HepG2 (cell line): ENCODE results near the gene ASCC3. TPM values are rescaled to one million over a fixed set of nuclear protein-coding genes. Genes with fewer than 3 reads are reported as not detected.

Experiments used
- ATAC-seq: fragments of 200-7000 bp; cut with Tn5 transposase; 3 replicates; pipeline ENCODE4 v1.9.1; 2020; ENCODE audit warnings: mild to moderate bottlenecking, moderate library complexity
- BruUV-seq: library from RNA; stranded (reverse); fragments of 400-500 nt; replicated peaks from 2 replicates; lab custom pipeline; 2021; lab: Mats Ljungman, UMichigan
- CTCF ChIA-PET: fragments of 300-600 bp; formaldehyde crosslinking; extraction: SDS; loops from one replicate; lab custom pipeline; 2021; ENCODE audit warnings: low total read pairs, inconsistent platforms, low intra/inter-chr PET ratio; lab: Yijun Ruan, JAX
- POLR2A ChIA-PET: fragments of 350-600 bp; sonication (Branson Sonifier 250); formaldehyde crosslinking; loops from one replicate; lab custom pipeline; 2020; ENCODE audit warnings: antibody characterized with exemption, inconsistent platforms; lab: Yijun Ruan, JAX
- DNase-seq: peaks from one replicate; pipeline ENCODE4 v3.0.0-alpha.2; 2015; ENCODE audit warnings: low spot score
- FAIRE-seq: peaks from 3 replicates; lab custom pipeline; 2011; peaks lifted over from hg19 to GRCh38; lab: Jason Lieb, UNC
- H2AFZ ChIP-seq: one replicate; pipeline ENCODE4 v1.6.1; 2011; ENCODE audit warnings: low read length, inconsistent platforms
- H3K27ac ChIP-seq: fragments of 300-600 bp; 3 replicates; pipeline ENCODE4 v1.8.0; 2011; ENCODE audit warnings: mixed run types, mild to moderate bottlenecking, mixed read lengths, low read length, inconsistent platforms; ENCODE audit not compliant: insufficient read depth; ENCODE audit errors: extremely low read length
- H3K27me3 ChIP-seq, 2 experiments: fragments of 200-600 bp in 1 of 2; 2 replicates in 1 of 2; 3 replicates in 1 of 2; pipeline versions ENCODE4 v1.6.0 to v1.8.0; 2011; ENCODE audit warnings: low read length in 2 of 2, mild to moderate bottlenecking in 2 of 2, moderate library complexity in 2 of 2, inconsistent platforms in 1 of 2; ENCODE audit not compliant: insufficient read depth in 2 of 2, control insufficient read depth in 1 of 2
- H3K36me3 ChIP-seq, 2 experiments: fragments of 200-600 bp in 1 of 2; replicated peaks in 1 of 2; 2 replicates in 1 of 2; 3 replicates in 1 of 2; pipeline versions ENCODE4 v1.5.1 to v1.8.0; 2011; ENCODE audit warnings: low read length in 2 of 2, inconsistent platforms in 1 of 2; ENCODE audit not compliant: insufficient read depth in 2 of 2, control insufficient read depth in 1 of 2
- H3K4me1 ChIP-seq: 2 replicates; pipeline ENCODE4 v1.5.1; 2012; ENCODE audit warnings: low read length, inconsistent platforms; ENCODE audit not compliant: insufficient read depth
- H3K4me2 ChIP-seq: 2 replicates; pipeline ENCODE4 v1.6.0; 2011; ENCODE audit warnings: low read depth, low read length, inconsistent platforms
- H3K4me3 ChIP-seq, 3 experiments: fragments of 200-600 bp in 1 of 3; sonication (generic), shearing (Covaris generic) in 1 of 3; replicated peaks in 1 of 3; 2 replicates each; pipeline ENCODE4 v1.5.1; 2011 to 2016; ENCODE audit warnings: low read length in 3 of 3, inconsistent platforms in 2 of 3, low read depth in 2 of 3, mild to moderate bottlenecking in 2 of 3, control low read depth in 1 of 3, mixed read lengths in 1 of 3; ENCODE audit not compliant: insufficient read depth in 1 of 3
- H3K79me2 ChIP-seq: one replicate; pipeline ENCODE4 v1.6.1; 2011; ENCODE audit warnings: low read length, inconsistent platforms; ENCODE audit not compliant: insufficient read depth
- H3K9ac ChIP-seq: 2 replicates; pipeline ENCODE4 v1.6.0; 2011; ENCODE audit warnings: mild to moderate bottlenecking, low read depth, low read length, inconsistent platforms; ENCODE audit not compliant: insufficient read depth
- H3K9me3 ChIP-seq: 2 replicates; pipeline ENCODE4 v1.5.1; 2012; ENCODE audit warnings: mild to moderate bottlenecking, low read length
- H4K20me1 ChIP-seq: 2 replicates; pipeline ENCODE4 v1.6.0; 2011; ENCODE audit warnings: inconsistent platforms, mild to moderate bottlenecking, low read length, moderate library complexity; ENCODE audit not compliant: insufficient read depth
- GTF3A ChIP-seq: sonication (generic); formaldehyde crosslinking; conservative IDR thresholded peaks from 2 replicates; pipeline ENCODE4 v1.4.0; 2020; ENCODE audit warnings: mild to moderate bottlenecking, missing genetic modification reagents
- HOMEZ ChIP-seq: IDR thresholded peaks from 2 replicates; pipeline ENCODE4 v1.6.1; 2016; ENCODE audit warnings: low read depth
- LCORL ChIP-seq, 2 experiments: fragments of 450-650 bp in 1 of 2; sonication (generic) in 1 of 2; formaldehyde crosslinking in 1 of 2; IDR thresholded peaks; 2 replicates each; pipeline versions ENCODE4 v1.5.0 to v1.6.1; 2017 to 2020; ENCODE audit warnings: antibody characterized with exemption in 1 of 2, missing genetic modification reagents in 1 of 2
- REPIN1 ChIP-seq: sonication (generic); formaldehyde crosslinking; IDR thresholded peaks from 2 replicates; pipeline ENCODE4 v1.8.0; 2022; ENCODE audit warnings: missing genetic modification reagents, low read depth, mild to moderate bottlenecking, borderline replicate concordance
- ZNF251 ChIP-seq: sonication (generic); formaldehyde crosslinking; IDR thresholded peaks from 2 replicates; pipeline ENCODE4 v1.9.0; 2021; ENCODE audit warnings: mild to moderate bottlenecking, missing genetic modification reagents
- ZNF543 ChIP-seq: sonication (generic); formaldehyde crosslinking; IDR thresholded peaks from 2 replicates; pipeline ENCODE4 v1.4.0; 2020; ENCODE audit warnings: mild to moderate bottlenecking, missing genetic modification reagents
- ZNF749 ChIP-seq: sonication (generic); formaldehyde crosslinking; IDR thresholded peaks from 2 replicates; pipeline ENCODE4 v1.8.0; 2022; ENCODE audit warnings: mild to moderate bottlenecking, missing genetic modification reagents, moderate library complexity, borderline replicate concordance
- ZNF792 ChIP-seq: IDR thresholded peaks from 2 replicates; pipeline ENCODE4 v1.6.1; 2016
- WGBS: methylation state at CpG from one replicate; pipeline ENCODE4 v1.1.6; 2017; ENCODE audit warnings: low lambda C conversion rate; 5-methylcytosine and 5-hydroxymethylcytosine counted together
- in situ Hi-C: cut with HindIII; loops from 2 replicates; pipeline ENCODE4 v1.10.0; 2017; ENCODE audit warnings: low pct_unique_long_range_greater_than_20kb; ENCODE audit not compliant: extremely low pct_ligation_motif_present
- intact Hi-C: fragments of 100-400 bp; cut with micrococcal nuclease; formaldehyde crosslinking; loops from one replicate; pipeline ENCODE4 v1.10.0; 2022; ENCODE audit not compliant: unreplicated experiment
- polyA plus RNA-seq, 8 experiments: library from polyadenylated mRNA; depleted of rRNA in 3 of 8; stranded (reverse) in 7 of 8; unstranded in 1 of 8; fragments of >200 nt; fragmentation: Illumina TruSeq in 4 of 8; extraction: Trizol in 4 of 8; gene quantifications; 2 replicates each; pipeline versions ENCODE4 v1.2.1 to v1.2.3, GENCODE V29; 2011 to 2016; ENCODE audit warnings: low read depth in 4 of 8, missing spikeins in 1 of 8, mixed read lengths in 1 of 8; ENCODE audit not compliant: insufficient read depth in 1 of 8
- total RNA-seq, 5 experiments: library from RNA; depleted of rRNA; stranded (reverse); fragments of >200 nt; fragmentation: Illumina TruSeq; extraction: Trizol; gene quantifications; 2 replicates each; pipeline ENCODE4 v1.2.3, GENCODE V29; 2016; ENCODE audit warnings: low read depth in 1 of 5
- TF ChIP-seq, protein P1 (sequence below): sonication (generic); formaldehyde crosslinking; IDR thresholded peaks from 2 replicates; pipeline ENCODE4 v1.5.1; 2020; ENCODE audit warnings: mild to moderate bottlenecking, missing genetic modification reagents
- TF ChIP-seq, protein P2 (sequence below): IDR thresholded peaks from 2 replicates; pipeline ENCODE4 v1.6.1; 2012; ENCODE audit warnings: low read length, improper control_type of control experiment

The ASCC3 gene
- total and polyA plus RNA-seq, 2 of the 13 experiments (the other 11 are each of a cell fraction or from before 2014, with no cell fraction given) = 23.1 to 55.7 TPM

DNA sequence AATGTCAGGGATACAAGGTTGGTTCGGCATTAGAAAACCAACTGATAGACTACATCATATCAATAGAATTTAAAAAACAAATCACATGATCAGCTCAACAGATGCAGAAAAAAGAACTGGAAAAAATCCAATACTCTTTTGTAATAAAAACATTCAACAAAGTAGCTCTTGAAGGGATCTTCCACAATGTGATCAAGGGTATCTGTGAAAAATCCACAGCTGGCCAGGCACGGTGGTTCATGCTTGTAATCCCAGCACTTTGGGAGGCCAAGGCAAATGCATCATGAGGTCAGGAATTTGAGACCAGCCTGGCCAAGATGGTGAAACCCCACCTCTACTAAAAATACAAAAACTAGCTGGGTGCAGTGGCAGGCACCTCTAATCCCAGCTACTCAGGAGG is 63.1 kb downstream of the ASCC3 start (continued):
- TF ChIP-seq, protein P1, sequence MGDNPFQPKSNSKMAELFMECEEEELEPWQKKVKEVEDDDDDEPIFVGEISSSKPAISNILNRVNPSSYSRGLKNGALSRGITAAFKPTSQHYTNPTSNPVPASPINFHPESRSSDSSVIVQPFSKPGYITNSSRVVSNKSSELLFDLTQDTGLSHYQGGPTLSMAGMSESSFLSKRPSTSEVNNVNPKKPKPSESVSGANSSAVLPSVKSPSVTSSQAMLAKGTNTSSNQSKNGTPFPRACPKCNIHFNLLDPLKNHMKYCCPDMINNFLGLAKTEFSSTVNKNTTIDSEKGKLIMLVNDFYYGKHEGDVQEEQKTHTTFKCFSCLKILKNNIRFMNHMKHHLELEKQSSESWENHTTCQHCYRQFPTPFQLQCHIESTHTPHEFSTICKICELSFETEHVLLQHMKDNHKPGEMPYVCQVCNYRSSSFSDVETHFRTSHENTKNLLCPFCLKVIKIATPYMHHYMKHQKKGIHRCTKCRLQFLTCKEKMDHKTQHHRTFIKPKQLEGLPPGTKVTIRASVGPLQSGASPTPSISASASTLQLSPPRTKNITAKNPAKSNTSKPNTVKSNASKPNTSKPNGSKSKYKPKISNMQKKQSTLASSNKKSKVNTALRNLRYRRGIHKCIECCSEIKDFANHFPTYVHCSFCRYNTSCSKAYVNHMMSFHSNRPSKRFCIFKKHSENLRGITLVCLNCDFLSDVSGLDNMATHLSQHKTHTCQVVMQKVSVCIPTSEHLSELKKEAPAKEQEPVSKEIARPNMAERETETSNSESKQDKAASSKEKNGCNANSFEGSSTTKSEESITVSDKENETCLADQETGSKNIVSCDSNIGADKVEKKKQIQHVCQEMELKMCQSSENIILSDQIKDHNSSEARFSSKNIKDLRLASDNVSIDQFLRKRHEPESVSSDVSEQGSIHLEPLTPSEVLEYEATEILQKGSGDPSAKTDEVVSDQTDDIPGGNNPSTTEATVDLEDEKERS (CRISPR knock-in tag) = no peak
- TF ChIP-seq, protein P2, sequence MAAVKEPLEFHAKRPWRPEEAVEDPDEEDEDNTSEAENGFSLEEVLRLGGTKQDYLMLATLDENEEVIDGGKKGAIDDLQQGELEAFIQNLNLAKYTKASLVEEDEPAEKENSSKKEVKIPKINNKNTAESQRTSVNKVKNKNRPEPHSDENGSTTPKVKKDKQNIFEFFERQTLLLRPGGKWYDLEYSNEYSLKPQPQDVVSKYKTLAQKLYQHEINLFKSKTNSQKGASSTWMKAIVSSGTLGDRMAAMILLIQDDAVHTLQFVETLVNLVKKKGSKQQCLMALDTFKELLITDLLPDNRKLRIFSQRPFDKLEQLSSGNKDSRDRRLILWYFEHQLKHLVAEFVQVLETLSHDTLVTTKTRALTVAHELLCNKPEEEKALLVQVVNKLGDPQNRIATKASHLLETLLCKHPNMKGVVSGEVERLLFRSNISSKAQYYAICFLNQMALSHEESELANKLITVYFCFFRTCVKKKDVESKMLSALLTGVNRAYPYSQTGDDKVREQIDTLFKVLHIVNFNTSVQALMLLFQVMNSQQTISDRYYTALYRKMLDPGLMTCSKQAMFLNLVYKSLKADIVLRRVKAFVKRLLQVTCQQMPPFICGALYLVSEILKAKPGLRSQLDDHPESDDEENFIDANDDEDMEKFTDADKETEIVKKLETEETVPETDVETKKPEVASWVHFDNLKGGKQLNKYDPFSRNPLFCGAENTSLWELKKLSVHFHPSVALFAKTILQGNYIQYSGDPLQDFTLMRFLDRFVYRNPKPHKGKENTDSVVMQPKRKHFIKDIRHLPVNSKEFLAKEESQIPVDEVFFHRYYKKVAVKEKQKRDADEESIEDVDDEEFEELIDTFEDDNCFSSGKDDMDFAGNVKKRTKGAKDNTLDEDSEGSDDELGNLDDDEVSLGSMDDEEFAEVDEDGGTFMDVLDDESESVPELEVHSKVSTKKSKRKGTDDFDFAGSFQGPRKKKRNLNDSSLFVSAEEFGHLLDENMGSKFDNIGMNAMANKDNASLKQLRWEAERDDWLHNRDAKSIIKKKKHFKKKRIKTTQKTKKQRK = no peak
- TF ChIP-seq ZNF749 (CRISPR knock-in tag) = no peak
- TF ChIP-seq GTF3A (CRISPR knock-in tag) = no peak

GRCh38 chr6:100810015-100810414 is 71.1 kb downstream of the ASCC3 start:
- no TSS peak for BruUV-seq
- WGBS = 98% methylated on average over 2 of the region's 2 CpGs
- no peak for TF ChIP-seq LCORL (IDR thresholded peaks at IDR 0.05)
- no peak for TF ChIP-seq LCORL (CRISPR knock-in tag; IDR thresholded peaks at IDR 0.05)
- TF ChIP-seq ZNF543 (CRISPR knock-in tag) = no peak
- no peak for TF ChIP-seq ZNF251 (CRISPR knock-in tag)
- no peak for TF ChIP-seq HOMEZ (CRISPR knock-in tag)
- TF ChIP-seq ZNF792 (CRISPR knock-in tag) = no peak
- TF ChIP-seq REPIN1 (CRISPR knock-in tag) = no peak

More at GRCh38 chr6:100810015-100810414, 71.1 kb downstream of the ASCC3 start:
- Histone ChIP-seq H3K79me2 (peaks cover 8% of the 10 kb centered on the region), H2AFZ (no peak overlapping the region), H3K27ac (no peak overlapping the region), H3K9ac (no peak overlapping the region), H3K4me1 (no peaks in the 10 kb centered on the region), H3K4me3 (no peak overlapping the region), H3K4me2 (no peak overlapping the region), H3K9me3 (no peaks in the 10 kb centered on the region), H3K36me3 (peaks cover 0 to 2% of the 10 kb centered on the region in 2 experiments; a peak in 1 of 5 replicates), H3K27me3 (no peaks in the 10 kb centered on the region; a peak in 1 of 5 replicates), H4K20me1 (no peaks in the 10 kb centered on the region)
- ChIA-PET POLR2A (no interaction called here), CTCF (no interaction called here)
- FAIRE-seq = no peak
- DNase-seq = no peak
- in situ Hi-C loops = no loop called here
- intact Hi-C loops = no loop called here
- ATAC-seq = no peak
